K562 (cell line): Measurements from ENCODE around the gene PEX19. TPM values are rescaled to one million over a fixed set of nuclear protein-coding genes. Genes with fewer than 3 reads are reported as not detected.

Experiments used
- CHD1 ChIP-seq: fragments of 200-600 bp; sonication (generic); IDR thresholded peaks from one replicate; pipeline ENCODE4 v1.6.1; 2012; ENCODE audit warnings: mild to moderate bottlenecking, moderate library complexity, low read length, inconsistent platforms
- CXXC5 ChIP-seq: fragments of 250-450 bp; sonication (Bioruptor Pico); IDR thresholded peaks from 2 replicates; pipeline ENCODE4 v1.8.0; 2022; ENCODE audit warnings: inconsistent platforms, mild to moderate bottlenecking, moderate library complexity
- EGR1 ChIP-seq: fragments of 450-650 bp; conservative IDR thresholded peaks from 2 replicates; pipeline ENCODE4 v1.6.1; 2017; ENCODE audit warnings: mild to moderate bottlenecking
- FOXP1 ChIP-seq: sonication (generic); formaldehyde crosslinking; IDR thresholded peaks from 2 replicates; pipeline ENCODE4 v1.8.0; 2022; ENCODE audit warnings: mild to moderate bottlenecking, missing genetic modification reagents
- HDAC2 ChIP-seq: fragments of 450-650 bp; IDR thresholded peaks from 2 replicates; pipeline ENCODE4 v1.6.1; 2016; ENCODE audit warnings: mild to moderate bottlenecking
- POLR2AphosphoS2 ChIP-seq: IDR thresholded peaks from 2 replicates; pipeline ENCODE4 v1.6.1; 2012; ENCODE audit warnings: low read length, improper control_type of control experiment
- RAD21 ChIP-seq, 2 experiments: fragments of 250-450 bp in 1 of 2; fragments of 450-650 bp in 1 of 2; sonication (Bioruptor Pico) in 1 of 2; formaldehyde crosslinking in 1 of 2; IDR thresholded peaks in 1 of 2; conservative IDR thresholded peaks in 1 of 2; 2 replicates each; pipeline versions ENCODE4 v1.4.0 to v1.8.0; 2020 to 2022; ENCODE audit warnings: mild to moderate bottlenecking in 2 of 2, moderate library complexity in 1 of 2
- RBBP5 ChIP-seq: fragments of 200-600 bp; sonication (generic); IDR thresholded peaks from 2 replicates; pipeline ENCODE4 v1.6.1; 2012; ENCODE audit warnings: borderline replicate concordance, mild to moderate bottlenecking, low read length, control low read depth, inconsistent platforms; ENCODE audit not compliant: insufficient read depth, poor library complexity, severe bottlenecking
- RCOR1 ChIP-seq, 2 experiments: IDR thresholded peaks; 2 replicates each; pipeline ENCODE4 v1.6.1; 2012; ENCODE audit warnings: low read depth in 2 of 2, low read length in 2 of 2, borderline replicate concordance in 1 of 2, improper control_type of control experiment in 1 of 2
- TEAD1 ChIP-seq, 2 experiments: fragments of 450-650 bp in 1 of 2; sonication (generic) in 1 of 2; formaldehyde crosslinking; IDR thresholded peaks; 2 replicates each; pipeline versions ENCODE4 v1.4.0 to v1.8.0; 2020 to 2022; ENCODE audit warnings: mild to moderate bottlenecking in 2 of 2, missing genetic modification reagents in 1 of 2
- ZBTB1 ChIP-seq: sonication (generic); formaldehyde crosslinking; IDR thresholded peaks from 2 replicates; pipeline ENCODE4 v1.8.1; 2023; ENCODE audit warnings: missing genetic modification reagents, low read depth, mild to moderate bottlenecking, borderline replicate concordance
- ZNF253 ChIP-seq: fragments of 250-450 bp; sonication (Bioruptor Pico); conservative IDR thresholded peaks from 2 replicates; pipeline ENCODE4 v1.6.1; 2021; ENCODE audit warnings: mild to moderate bottlenecking
- polyA plus RNA-seq, 8 experiments: library from polyadenylated mRNA; depleted of rRNA in 4 of 8; stranded (reverse) in 5 of 8; unstranded in 3 of 8; fragments of >200 nt; fragmentation: Nextera tagmentation in 2 of 8; fragmentation: Illumina TruSeq in 1 of 8; extraction: Ambion mirVana in 2 of 8; extraction: Trizol in 1 of 8; gene quantifications; 2 replicates each; pipeline versions ENCODE4 v1.2.1 to v1.2.3, GENCODE V29; 2011 to 2014; ENCODE audit warnings: inconsistent platforms in 1 of 8, missing spikeins in 1 of 8
- total RNA-seq, 7 experiments: library from RNA; depleted of rRNA in 6 of 7; stranded (reverse); fragments of >200 nt in 6 of 7; fragmentation: Illumina TruSeq in 2 of 7; extraction: Trizol in 2 of 7; gene quantifications; 2 replicates each; pipeline versions ENCODE4 v1.2.1 to v1.2.3, GENCODE V29; 2011 to 2021; ENCODE audit warnings: low replicate concordance in 1 of 7
- TF ChIP-seq, protein P1 (sequence below), 3 experiments: fragments of 200-800 bp in 1 of 3; sonication (Bioruptor generic) in 1 of 3; sonication (generic) in 1 of 3; formaldehyde crosslinking in 1 of 3; IDR thresholded peaks; 2 replicates each; pipeline versions ENCODE4 v1.6.1 to v1.8.0; 2016 to 2022; ENCODE audit warnings: mild to moderate bottlenecking in 2 of 3, missing compliant biosample characterization in 2 of 3, missing genetic modification characterization in 2 of 3, missing genetic modification reagents in 1 of 3
- TF ChIP-seq, protein P2 (sequence below): IDR thresholded peaks from 2 replicates; pipeline ENCODE4 v1.6.1; 2011; ENCODE audit not compliant: insufficient read length; ENCODE audit errors: extremely low read depth
- TF ChIP-seq, protein P3 (sequence below): fragments of 450-650 bp; IDR thresholded peaks from 2 replicates; pipeline ENCODE4 v1.6.1; 2018; ENCODE audit not compliant: partially characterized antibody
- TF ChIP-seq, protein P4 (sequence below): fragments of 250-450 bp; sonication (Bioruptor Pico); IDR thresholded peaks from 2 replicates; pipeline ENCODE4 v1.4.0; 2020
- TF ChIP-seq, protein P5 (sequence below): sonication (generic); formaldehyde crosslinking; IDR thresholded peaks from 2 replicates; pipeline ENCODE4 v1.8.0; 2022; ENCODE audit warnings: mild to moderate bottlenecking, low read depth, missing genetic modification reagents

PEX19 gene
- total and polyA plus RNA-seq, 9 of the 15 experiments (the other 6 are each of a cell fraction or from before 2014, with no cell fraction given) = 32.5 to 103 (median 59.8) TPM

DNA sequence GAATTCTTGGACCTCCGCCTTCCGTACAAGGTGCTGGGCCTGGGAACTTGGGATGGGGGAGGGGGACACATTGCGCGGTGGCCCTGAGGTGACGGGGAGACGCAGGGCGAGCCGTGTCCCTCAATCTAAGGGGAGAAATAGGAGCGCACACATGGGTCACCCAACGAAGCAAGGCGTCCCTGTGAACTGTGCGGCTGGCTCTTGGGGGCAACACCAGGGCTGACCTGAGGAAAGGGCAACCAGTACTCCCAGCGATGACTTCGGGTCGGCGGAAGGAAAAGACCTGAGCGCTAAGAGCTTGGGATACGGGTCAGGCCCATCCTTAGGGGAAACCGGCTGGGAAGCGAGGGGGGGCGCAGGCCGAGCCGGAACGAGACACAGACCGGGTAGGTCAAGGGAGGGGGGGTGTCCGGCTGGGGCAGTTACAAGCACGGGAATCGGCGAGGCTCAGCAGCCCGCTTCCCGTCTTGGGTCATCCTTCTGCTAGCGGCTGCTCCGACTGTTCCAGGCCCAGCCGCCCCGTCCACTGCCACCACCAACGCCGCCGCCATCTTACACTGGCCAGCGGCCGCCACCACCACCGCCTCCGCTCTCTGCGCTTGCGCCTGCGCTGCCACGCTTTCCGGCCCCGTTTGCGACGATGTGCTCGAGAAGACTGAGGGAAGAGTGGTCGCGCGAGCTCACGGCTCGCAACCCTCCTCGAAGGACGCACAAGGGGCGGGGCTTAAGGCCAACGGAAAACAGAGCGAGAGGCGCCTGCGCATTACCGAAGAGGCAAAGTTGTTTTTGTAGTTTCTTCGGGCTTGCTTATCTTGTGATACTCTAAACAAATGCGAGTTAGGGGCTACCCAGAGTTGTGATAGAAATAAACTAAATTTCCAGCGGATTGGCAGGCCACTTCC is 22.8 kb downstream of the PEX19 start, which contains the start of gene DCAF8 (continued):
- TF ChIP-seq CXXC5 (peak; percentile 88), TEAD1 (CRISPR knock-in tag; IDR thresholded peaks at IDR 0.05) (peak; percentile 15 to 66; a peak in 3 of 4 replicates), EGR1 (peak; percentile 95), ZNF253 (CRISPR knock-in tag) (no peak), HDAC2 (no peak), RCOR1 (IDR thresholded peaks at IDR 0.05; ENCODE audit: borderline replicate concordance in 1 of 2, low read depth in 2 of 2, low read length in 2 of 2) (peak in 1 of 2 experiments; percentile 7; a peak in 1 of 4 replicates), POLR2AphosphoS2 (no peak; the same call in 1 of the 2 replicates), FOXP1 (CRISPR knock-in tag) (peak; percentile 79; the same call in 1 of the 2 replicates), CHD1 (peak; percentile 97), RBBP5 (peak; percentile 96), ZBTB1 (CRISPR knock-in tag) (no peak), RAD21 (CRISPR knock-in tag; conservative IDR thresholded peaks at IDR 0.05 in 1 of 2, IDR thresholded peaks at IDR 0.05 in 1 of 2) (no peak)
- TF ChIP-seq, protein P1, sequence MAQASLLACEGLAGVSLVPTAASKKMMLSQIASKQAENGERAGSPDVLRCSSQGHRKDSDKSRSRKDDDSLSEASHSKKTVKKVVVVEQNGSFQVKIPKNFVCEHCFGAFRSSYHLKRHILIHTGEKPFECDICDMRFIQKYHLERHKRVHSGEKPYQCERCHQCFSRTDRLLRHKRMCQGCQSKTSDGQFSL (CRISPR knock-in tag; IDR thresholded peaks at IDR 0.05) = peak; percentile 99
- TF ChIP-seq, protein P1 (tag; IDR thresholded peaks at IDR 0.05) = peak in 1 of 2 experiments; percentile 93; a peak in 2 of 4 replicates
- TF ChIP-seq, protein P2, sequence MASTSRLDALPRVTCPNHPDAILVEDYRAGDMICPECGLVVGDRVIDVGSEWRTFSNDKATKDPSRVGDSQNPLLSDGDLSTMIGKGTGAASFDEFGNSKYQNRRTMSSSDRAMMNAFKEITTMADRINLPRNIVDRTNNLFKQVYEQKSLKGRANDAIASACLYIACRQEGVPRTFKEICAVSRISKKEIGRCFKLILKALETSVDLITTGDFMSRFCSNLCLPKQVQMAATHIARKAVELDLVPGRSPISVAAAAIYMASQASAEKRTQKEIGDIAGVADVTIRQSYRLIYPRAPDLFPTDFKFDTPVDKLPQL = no peak
- TF ChIP-seq, protein P3, sequence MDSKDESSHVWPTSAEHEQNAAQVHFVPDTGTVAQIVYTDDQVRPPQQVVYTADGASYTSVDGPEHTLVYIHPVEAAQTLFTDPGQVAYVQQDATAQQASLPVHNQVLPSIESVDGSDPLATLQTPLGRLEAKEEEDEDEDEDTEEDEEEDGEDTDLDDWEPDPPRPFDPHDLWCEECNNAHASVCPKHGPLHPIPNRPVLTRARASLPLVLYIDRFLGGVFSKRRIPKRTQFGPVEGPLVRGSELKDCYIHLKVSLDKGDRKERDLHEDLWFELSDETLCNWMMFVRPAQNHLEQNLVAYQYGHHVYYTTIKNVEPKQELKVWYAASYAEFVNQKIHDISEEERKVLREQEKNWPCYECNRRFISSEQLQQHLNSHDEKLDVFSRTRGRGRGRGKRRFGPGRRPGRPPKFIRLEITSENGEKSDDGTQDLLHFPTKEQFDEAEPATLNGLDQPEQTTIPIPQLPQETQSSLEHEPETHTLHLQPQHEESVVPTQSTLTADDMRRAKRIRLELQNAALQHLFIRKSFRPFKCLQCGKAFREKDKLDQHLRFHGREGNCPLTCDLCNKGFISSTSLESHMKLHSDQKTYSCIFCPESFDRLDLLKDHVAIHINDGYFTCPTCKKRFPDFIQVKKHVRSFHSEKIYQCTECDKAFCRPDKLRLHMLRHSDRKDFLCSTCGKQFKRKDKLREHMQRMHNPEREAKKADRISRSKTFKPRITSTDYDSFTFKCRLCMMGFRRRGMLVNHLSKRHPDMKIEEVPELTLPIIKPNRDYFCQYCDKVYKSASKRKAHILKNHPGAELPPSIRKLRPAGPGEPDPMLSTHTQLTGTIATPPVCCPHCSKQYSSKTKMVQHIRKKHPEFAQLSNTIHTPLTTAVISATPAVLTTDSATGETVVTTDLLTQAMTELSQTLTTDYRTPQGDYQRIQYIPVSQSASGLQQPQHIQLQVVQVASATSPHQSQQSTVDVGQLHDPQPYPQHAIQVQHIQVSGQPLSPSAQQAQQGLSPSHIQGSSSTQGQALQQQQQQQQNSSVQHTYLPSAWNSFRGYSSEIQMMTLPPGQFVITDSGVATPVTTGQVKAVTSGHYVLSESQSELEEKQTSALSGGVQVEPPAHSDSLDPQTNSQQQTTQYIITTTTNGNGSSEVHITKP = no peak
- TF ChIP-seq, protein P4, sequence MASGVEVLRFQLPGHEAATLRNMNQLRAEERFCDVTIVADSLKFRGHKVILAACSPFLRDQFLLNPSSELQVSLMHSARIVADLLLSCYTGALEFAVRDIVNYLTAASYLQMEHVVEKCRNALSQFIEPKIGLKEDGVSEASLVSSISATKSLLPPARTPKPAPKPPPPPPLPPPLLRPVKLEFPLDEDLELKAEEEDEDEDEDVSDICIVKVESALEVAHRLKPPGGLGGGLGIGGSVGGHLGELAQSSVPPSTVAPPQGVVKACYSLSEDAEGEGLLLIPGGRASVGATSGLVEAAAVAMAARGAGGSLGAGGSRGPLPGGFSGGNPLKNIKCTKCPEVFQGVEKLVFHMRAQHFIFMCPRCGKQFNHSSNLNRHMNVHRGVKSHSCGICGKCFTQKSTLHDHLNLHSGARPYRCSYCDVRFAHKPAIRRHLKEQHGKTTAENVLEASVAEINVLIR = no peak
- TF ChIP-seq, protein P5, sequence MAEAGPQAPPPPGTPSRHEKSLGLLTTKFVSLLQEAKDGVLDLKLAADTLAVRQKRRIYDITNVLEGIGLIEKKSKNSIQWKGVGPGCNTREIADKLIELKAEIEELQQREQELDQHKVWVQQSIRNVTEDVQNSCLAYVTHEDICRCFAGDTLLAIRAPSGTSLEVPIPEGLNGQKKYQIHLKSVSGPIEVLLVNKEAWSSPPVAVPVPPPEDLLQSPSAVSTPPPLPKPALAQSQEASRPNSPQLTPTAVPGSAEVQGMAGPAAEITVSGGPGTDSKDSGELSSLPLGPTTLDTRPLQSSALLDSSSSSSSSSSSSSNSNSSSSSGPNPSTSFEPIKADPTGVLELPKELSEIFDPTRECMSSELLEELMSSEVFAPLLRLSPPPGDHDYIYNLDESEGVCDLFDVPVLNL (CRISPR knock-in tag) = no peak
